Erythroblast (primary cell): ENCODE data around the gene EIF4G1.

ENCODE experiments used
- DNase-seq, 2 experiments: peaks; one replicate each; lab custom pipeline; 2025; lab: John Stamatoyannopoulos, UW
- GATA1 ChIP-seq: IDR thresholded peaks from 2 replicates; pipeline ENCODE4 v1.6.1; 2011; ENCODE audit warnings: low read depth, mild to moderate bottlenecking, control low read depth, low read length, moderate library complexity
- POLR2A ChIP-seq: IDR thresholded peaks from 2 replicates; pipeline ENCODE4 v1.6.1; 2011; ENCODE audit warnings: mild to moderate bottlenecking, low read length

EIF4G1 gene

DNA sequence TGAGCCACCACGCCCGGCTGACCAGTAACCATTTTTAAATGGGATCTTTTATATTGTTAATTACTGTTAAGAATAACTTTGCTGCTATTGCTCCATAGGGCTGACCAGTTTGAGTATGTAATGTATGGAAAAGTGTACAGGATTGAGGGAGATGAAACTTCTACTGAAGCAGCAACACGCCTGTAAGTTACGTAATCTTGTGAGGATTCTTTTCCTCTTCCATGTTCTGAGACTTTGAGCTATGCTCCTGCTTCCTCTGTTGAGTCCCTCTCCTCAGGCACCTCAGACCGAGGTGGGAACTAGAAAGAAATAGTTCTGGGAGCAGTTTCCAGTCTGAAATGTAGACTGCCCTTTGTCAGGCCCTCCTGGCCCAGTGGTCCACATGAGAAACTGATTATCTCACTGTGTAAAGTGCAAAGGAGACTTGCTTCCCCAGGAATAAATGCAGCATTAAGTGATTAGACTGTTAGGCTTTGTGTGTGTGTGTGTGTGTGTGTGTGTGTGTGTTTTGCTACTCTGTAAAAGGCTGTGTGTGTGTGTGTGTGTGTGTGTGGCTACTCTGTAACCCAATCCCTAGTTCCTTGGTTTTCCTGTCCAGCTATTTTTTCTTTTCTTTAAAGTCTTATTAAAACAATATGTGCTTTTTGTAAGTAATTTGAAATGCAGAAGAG is 52.3 kb downstream of the EIF4G1 start:
- TF ChIP-seq POLR2A (no peak), GATA1 (no peak)
- DNase-seq: no peak

DNA sequence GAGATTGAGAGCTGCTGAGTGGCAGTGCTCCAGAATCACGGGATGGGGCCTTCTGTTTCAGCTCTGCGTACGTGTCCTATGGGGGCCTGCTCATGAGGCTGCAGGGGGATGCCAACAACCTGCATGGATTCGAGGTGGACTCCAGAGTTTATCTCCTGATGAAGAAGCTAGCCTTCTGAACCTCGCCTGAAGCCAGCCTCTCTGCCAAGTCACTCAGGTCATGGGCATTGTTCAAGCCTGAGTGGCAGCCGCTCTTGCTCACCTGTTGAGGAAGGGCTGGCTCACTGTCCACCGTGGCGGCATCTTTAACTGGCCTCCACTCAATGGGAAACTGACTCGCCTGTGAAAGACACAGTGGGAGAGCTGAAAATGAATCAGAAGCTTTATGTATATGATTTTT is 53.7 kb downstream of the EIF4G1 start:
- no peak for TF ChIP-seq POLR2A
- no peak for TF ChIP-seq GATA1

GRCh38 chr3:184368586-184369183 is 54.3 kb downstream of the EIF4G1 start:
- no peak for DNase-seq
- no peak for TF ChIP-seq GATA1
- TF ChIP-seq POLR2A: no peak

More for the DNA sequence above, 53.7 kb downstream of the EIF4G1 start:
- DNase-seq: no peak

- peak; percentile 79 to 86 for DNase-seq
- no peak for TF ChIP-seq POLR2A
- no peak for TF ChIP-seq GATA1
Measured at GRCh38 chr3:184371570-184372018, 57.2 kb downstream of the EIF4G1 start.

DNA sequence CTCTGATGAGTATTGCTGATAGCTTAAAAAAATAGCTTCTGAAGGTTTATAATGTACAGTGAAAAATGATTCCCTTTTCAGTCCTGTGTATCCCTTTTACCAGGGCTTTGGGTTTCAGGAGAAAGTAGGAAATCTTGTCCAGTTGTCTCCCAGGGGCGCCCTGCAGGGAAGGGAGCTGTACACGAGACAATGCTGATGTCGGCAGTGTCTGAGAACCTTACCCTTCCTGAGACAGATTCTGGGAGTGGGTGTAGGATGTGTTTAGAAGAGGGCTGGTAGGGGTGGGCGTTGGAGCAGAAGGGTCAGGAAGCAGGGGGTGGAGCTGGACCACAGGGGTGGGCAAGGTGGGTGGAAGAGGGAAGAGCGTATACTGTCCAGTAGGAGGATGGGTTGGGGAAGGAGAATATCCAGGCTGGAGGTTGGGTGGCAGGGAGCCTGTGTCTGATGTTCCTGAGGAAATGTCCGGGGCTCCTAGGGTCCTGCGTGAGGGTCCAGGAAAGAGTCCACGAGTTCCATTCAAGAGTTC is 58.0 kb downstream of the EIF4G1 start:
- TF ChIP-seq POLR2A (no peak), GATA1 (no peak)
- no peak for DNase-seq

GRCh38 chr3:184372911-184373310 is 58.5 kb downstream of the EIF4G1 start:
- TF ChIP-seq GATA1 (no peak), POLR2A (no peak)
- DNase-seq: no peak

DNA sequence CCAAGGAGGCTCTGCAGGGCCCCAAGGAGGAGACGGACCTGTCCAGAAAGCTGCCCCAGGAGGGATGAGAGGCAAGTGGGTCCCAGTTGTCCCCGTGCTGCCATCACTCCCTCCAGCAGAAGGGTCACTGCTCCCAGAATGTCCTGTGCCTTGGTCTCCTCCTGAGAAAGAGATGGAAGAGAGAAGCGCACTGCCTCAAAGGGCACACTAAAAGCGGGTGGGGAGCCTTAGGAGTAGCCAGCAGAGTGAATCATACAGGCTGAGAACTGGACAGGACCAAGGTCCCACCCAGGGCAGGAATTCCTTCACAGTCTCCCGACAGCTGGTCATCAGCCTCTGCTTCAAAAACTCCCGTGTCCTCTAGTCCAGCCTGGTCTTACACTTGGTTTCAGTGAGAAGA is 59.0 kb downstream of the EIF4G1 start:
- DNase-seq: no peak
- TF ChIP-seq POLR2A: no peak
- TF ChIP-seq GATA1: no peak

DNA sequence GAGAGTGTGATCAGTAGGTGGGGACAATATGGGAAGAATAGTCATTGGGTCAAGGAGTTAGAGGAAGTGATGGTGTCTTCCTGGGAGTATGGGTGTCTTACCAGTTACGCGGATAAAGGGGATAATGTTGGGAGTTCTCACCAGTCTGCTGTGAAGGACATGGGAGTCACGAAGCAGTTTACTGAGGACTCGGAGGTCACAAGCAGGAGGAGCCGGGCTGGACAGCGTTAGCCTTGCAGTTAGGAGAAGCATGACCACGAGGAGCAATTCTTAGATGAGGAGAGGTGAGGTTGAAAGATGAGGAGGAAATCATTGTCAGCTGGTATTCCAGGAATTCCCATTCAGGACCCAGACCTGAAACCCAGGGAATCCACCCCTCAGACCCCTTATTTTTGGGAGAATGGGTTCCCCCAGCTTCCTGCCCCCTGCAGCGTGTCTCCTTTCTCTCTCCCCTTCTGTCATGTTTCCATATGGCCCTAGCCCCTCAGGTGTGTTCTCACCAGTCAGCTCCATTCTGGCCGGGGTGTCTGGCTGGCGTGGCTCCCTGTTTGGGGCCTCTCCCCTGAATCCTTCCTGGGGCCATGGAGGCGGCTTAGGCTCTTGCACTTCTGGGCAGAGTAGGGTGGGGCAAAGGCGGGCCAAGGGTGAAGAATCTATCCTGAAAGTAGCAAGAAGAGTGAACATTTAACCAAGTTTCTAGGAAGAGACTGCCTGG is 61.5 kb downstream of the EIF4G1 start:
- DNase-seq: no peak
- TF ChIP-seq POLR2A (no peak), GATA1 (no peak)

DNA sequence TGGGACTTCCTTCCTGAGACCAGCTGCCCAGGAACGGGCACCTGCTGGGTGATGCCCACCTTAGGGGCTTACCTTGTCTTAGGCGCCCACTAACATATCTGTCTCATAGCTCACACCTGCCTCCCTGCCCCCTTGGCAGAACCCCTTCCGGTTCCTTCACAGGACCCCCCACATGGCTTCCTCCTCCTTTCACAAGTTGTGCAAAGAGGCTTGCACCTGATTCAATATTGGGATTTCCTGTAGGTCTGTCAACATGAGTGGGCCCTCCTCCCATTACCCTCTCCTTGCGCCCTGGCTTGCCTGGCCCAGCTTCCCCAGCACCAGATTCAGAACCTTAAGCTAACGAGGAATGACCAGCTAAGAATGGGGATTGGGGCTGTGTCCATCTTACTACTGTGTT is 63.0 kb downstream of the EIF4G1 start:
- DNase-seq: no peak
- TF ChIP-seq POLR2A: no peak
- TF ChIP-seq GATA1: no peak

DNA sequence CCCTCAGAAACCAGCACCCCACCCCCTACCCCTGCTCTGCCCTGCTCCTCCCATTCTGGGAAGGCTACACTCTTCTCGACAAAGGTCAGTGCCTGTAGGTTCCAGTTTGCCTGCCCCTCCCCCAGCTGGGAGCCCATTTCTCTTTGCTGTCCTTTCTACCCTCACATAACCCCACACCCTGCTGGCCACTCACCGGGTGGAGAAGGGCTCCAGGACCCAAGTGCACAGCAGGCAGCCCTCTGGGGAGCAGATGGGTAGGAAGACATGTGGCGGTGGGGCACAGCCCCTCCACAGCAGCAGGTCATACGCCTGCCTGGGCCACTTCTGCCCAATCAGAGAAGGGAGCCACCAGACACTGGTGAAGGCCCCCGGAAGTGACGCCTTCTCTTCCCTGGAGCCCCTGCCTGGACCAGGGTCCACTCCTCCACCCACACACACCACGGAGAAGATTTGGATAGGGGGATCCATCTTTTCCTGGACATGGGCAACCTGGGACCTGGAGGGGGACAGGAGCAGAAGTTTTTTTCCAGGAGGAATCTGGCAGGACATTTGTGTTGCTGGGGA is 63.6 kb downstream of the EIF4G1 start, which contains the start of gene THPO:
THPO (minus strand) TSS at position 326 of the 564 bp plus-strand sequence. CDS start 1,948 bp downstream, outside the sequence.
- TF ChIP-seq POLR2A (no peak), GATA1 (no peak)
- DNase-seq: no peak

- TF ChIP-seq POLR2A (no peak), GATA1 (no peak)
- no peak for DNase-seq
Measured at GRCh38 chr3:184378651-184379357, 64.4 kb downstream of the EIF4G1 start.

- TF ChIP-seq POLR2A (no peak), GATA1 (no peak)
- no peak for DNase-seq
Measured at GRCh38 chr3:184379358-184380184, 65.2 kb downstream of the EIF4G1 start, which contains the start of gene CHRD. Gene CHRD (plus strand): TSS chr3:184380054. CDS start chr3:184380319, 265 bp downstream.

- TF ChIP-seq POLR2A: no peak
- no peak for TF ChIP-seq GATA1
- peak in 1 of 2 experiments; percentile 27 for DNase-seq
Measured at GRCh38 chr3:184380185-184380626, 65.8 kb downstream of the EIF4G1 start.
